Measurements from ENCODE around the gene SNAI3. TPM values are rescaled to one million over a fixed set of nuclear protein-coding genes. Genes with fewer than 3 reads are reported as not detected.

SNAI3 gene
- total RNA-seq, 2 donors from 2014 or later: 7.7 to 10.2 TPM

Other genes starting within 250 kb of the SNAI3 start
- 10 to 100 TPM; 24.6 to 29.4 TPM for gene ZFPM1, start 233.2 kb downstream of the SNAI3 start, total RNA-seq
- gene ZC3H18, start 116.1 kb downstream of the SNAI3 start, total RNA-seq: 100 to 1,000 TPM; 100 to 141 TPM
- gene IL17C, start 47.9 kb downstream of the SNAI3 start, total RNA-seq: under 1 TPM; 0.65 to 0.86 TPM
- gene CYBA, start 35.5 kb downstream of the SNAI3 start, total RNA-seq: 100 to 1,000 TPM; 346 to 383 TPM
- gene MVD, start 23.4 kb downstream of the SNAI3 start, total RNA-seq: 10 to 100 TPM; 40.4 to 72.8 TPM
- gene RNF166, start 19.9 kb upstream of the SNAI3 start, total RNA-seq: 100 to 1,000 TPM; 235 to 398 TPM
- gene CTU2, start 20.0 kb upstream of the SNAI3 start, total RNA-seq: 10 to 100 TPM; 22.4 to 33.6 TPM
- 100 to 1,000 TPM; 272 to 318 TPM for gene PIEZO1, start 98.7 kb upstream of the SNAI3 start, total RNA-seq
- 1 to 10 TPM in 1 of 2 donors, under 1 TPM in 1; 0.42 to 1.3 TPM for gene CDT1, start 117.3 kb upstream of the SNAI3 start, total RNA-seq
- gene APRT, start 125.4 kb upstream of the SNAI3 start, total RNA-seq: 100 to 1,000 TPM; 130 to 158 TPM
- gene GALNS, start 170.4 kb upstream of the SNAI3 start, total RNA-seq: 10 to 100 TPM; 37.2 to 38.6 TPM
- 10 to 100 TPM; 33.5 to 43.0 TPM for gene TRAPPC2L, start 170.6 kb upstream of the SNAI3 start, total RNA-seq
- gene PABPN1L, start 180.2 kb upstream of the SNAI3 start, total RNA-seq: not detected

Measured in T-helper 17 cell (primary cell).